HEK293 (cell line): ENCODE results near the gene PLAC1.

ENCODE experiments used
- CTCF ChIP-seq: fragments of 450-650 bp; formaldehyde crosslinking; IDR thresholded peaks from 2 replicates; pipeline ENCODE4 v1.5.1; 2016; ENCODE audit warnings: missing biosample characterization, missing genetic modification characterization
- ZNF280C ChIP-seq: fragments of 450-650 bp; formaldehyde crosslinking; IDR thresholded peaks from 2 replicates; pipeline ENCODE4 v1.5.1; 2016; ENCODE audit warnings: missing biosample characterization, missing genetic modification characterization
- ZNF626 ChIP-seq: fragments of 450-650 bp; sonication (Bioruptor Pico); formaldehyde crosslinking; IDR thresholded peaks from 2 replicates; pipeline ENCODE4 v1.5.1; 2018; ENCODE audit warnings: missing biosample characterization, missing genetic modification characterization, inconsistent platforms
- ZNF777 ChIP-seq: fragments of 450-650 bp; formaldehyde crosslinking; IDR thresholded peaks from 2 replicates; pipeline ENCODE4 v1.5.1; 2017; ENCODE audit warnings: missing biosample characterization, missing genetic modification characterization, borderline replicate concordance
- ZXDB ChIP-seq: fragments of 450-650 bp; formaldehyde crosslinking; IDR thresholded peaks from 2 replicates; pipeline ENCODE4 v1.5.1; 2016; ENCODE audit warnings: missing biosample characterization, missing genetic modification characterization

GRCh38 chrX:134526399-134526798 lies 131.9 kb downstream of the PLAC1 start:
- TF ChIP-seq ZNF777: no peak
- no peak for TF ChIP-seq CTCF (tag by site-specific recombination)
- no peak for TF ChIP-seq ZXDB (tag by site-specific recombination)
- no peak for TF ChIP-seq ZNF626 (tag by site-specific recombination)
- TF ChIP-seq ZNF280C (tag by site-specific recombination): no peak
